Stimulated activated CD4-positive, alpha-beta T cell treated with anti-CD3 and anti-CD28 coated beads, Interleukin-1b, Interleukin-23, amount 100 ng/mL, for 24 hours (primary cell): ENCODE results near the gene XPO6.
A peak's percentile ranks its signal among the peaks of the same experiment; 100 is the strongest.

Experiments
- DNase-seq, 4 experiments: peaks; one replicate each; pipeline ENCODE4 v3.0.0-alpha.2; 2020; ENCODE audit warnings: low read depth in 4 of 4, low spot score in 1 of 4

Gene XPO6

DNA sequence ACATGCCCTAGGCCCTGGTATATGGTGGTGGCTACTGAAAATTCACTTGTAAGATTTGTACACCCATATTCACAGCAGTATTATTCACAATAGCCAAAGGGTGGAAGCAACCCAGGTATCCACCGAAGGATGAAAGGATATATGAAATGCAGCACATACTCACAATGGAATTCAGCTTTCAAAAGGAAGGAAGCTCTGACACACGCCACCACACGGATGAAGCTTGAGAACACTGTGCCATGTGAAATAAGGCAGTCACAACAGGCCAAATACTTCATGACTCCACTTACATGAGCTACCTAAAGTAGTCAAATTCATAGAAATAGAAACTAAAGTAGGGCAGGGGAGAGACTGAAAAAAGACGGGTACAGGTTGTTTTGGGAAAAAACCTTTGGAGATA is 2.9 kb downstream of the XPO6 start:
- DNase-seq = no peak

DNA sequence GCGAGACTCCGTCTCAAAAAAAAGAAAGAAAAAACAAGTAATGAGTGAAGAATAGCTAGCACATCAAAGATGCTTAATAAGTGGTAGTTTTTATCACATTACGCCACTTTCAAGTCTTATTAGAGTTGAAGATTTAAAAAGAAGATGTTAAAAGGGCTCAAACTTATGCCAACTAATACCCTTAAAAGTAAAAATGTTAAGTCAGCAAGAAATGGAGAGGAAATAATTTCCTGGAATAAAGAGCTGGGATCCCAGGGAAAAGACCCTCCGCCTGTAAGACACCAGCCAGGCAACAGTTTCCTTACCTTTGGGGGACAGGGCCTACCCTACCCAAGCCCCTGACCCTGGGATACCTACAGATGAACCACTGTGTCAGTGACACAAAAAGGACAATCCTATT is 3.6 kb downstream of the XPO6 start:
- no peak for DNase-seq

GRCh38 chr16:28207399-28207798 is 4.4 kb downstream of the XPO6 start:
- no peak for DNase-seq

DNA sequence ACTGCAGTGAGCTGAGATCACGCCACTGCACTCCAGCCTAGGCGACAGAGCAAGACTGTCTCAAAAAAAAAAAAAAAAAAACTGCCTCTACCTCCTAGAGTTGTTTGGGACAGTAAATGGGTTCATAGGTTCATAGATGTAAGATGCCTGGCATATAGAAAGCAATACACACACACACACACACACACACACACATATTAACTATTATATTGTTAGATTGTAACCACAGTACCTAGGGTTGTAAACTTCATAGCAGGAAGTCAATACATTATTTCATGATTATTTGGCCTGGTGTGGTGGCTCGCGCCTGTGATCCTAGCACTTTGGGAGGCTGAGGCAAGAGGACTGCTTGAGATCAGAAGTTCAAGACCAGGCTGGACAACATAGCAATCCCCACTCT is 5.8 kb downstream of the XPO6 start:
- DNase-seq = no peak

- DNase-seq = no peak
Measured at GRCh38 chr16:28205117-28205899, 6.5 kb downstream of the XPO6 start.

DNA sequence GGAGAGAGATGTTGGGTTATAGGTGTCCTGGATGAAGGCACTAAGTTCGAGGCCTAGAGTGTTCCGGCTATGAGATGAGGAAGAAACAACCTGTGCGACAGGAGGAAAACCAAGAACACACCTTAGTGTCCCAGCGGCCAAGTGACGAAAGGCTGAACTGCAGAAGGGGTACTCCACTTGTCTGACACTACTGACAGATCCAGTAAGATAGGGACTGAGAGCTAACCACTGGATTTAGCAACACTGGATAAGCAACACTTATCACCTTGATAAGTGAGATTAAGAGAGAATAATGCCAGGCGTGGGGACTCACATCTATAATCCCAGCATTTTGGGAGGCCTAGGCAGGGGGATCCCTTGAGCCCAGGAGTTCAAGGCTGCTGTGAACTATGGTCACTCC is 7.1 kb downstream of the XPO6 start:
- no peak for DNase-seq

DNA sequence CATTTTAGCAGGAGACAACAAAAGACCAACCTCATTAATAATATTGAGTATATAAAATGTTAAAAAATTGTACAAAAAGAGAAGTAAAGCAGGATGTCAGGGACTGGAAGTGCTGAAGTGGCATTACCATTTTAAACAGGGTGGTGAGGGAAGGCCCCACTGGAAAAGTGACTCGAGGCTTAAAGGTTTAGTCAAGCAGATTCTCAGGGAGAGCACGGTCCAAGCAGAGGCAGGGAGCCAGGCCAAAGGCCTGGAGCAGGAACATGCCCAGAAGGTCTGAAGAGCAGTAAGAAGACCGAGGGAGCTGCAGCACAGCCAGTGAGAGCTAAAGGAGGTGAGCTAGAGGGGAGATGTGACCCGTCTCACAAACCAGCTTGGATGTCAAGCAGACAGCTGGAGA is 7.6 kb downstream of the XPO6 start:
- no peak for DNase-seq

DNA sequence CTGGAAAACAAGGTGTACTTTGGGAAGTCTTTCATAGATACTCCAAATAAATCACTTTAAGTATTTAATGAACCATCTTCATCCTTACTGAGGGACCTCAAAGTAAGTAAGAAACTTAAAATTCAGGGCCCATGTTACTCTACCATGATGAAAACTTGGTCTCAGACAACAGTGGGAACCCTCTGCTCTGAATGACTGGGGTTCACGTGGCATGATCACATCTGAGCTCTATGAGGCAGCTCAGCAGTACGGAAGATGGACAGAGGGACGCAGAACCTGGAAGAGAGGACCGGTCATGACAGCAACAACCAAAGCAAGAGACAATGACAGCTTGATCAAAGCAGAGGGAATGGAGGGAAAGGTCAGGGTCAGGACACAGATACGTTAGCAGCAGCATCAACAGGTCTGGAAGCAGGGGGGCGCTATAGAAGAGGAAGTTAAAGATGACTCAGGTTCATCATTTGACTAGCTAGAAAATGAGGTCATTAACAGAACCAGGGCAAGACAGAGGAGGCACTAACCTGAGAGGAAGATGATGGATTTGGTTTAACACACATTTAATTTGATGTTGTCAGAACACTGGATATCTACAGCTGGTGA is 9.5 kb downstream of the XPO6 start:
- DNase-seq = peak in 1 of 4 experiments; percentile 21

GRCh38 chr16:28200661-28201060 is 11.1 kb downstream of the XPO6 start:
- DNase-seq = no peak

- no peak for DNase-seq
Measured at GRCh38 chr16:28196387-28196987, 15.3 kb downstream of the XPO6 start.

GRCh38 chr16:28195859-28196258 is 15.9 kb downstream of the XPO6 start:
- no peak for DNase-seq

GRCh38 chr16:28193530-28194423 is 18.0 kb downstream of the XPO6 start:
- DNase-seq = no peak

GRCh38 chr16:28192806-28193529 is 18.8 kb downstream of the XPO6 start:
- peak in 2 of 4 experiments; percentile 54 to 57 for DNase-seq

GRCh38 chr16:28191364-28191960 is 20.3 kb downstream of the XPO6 start:
- no peak for DNase-seq

DNA sequence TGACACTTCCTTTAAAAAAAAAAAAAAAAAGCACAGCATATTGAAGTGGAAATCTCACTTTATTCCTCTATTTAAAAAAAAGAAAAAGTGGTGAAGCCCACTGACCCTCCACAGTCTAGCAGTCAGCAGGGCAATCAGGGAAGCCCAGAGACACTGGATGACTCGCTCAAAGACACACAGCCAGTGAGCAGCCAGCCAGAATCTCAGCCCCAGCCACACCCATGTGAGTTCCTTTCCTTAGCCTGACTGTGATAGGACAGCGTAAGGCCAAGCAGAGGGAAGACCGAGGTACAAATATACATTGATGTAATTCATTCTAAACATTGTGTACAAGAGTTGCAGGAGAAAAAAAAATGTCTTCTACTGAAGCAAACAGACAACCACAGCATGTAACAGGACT is 22.5 kb downstream of the XPO6 start:
- DNase-seq = no peak

- DNase-seq = no peak
Measured at GRCh38 chr16:28188085-28188916, 23.5 kb downstream of the XPO6 start.

DNA sequence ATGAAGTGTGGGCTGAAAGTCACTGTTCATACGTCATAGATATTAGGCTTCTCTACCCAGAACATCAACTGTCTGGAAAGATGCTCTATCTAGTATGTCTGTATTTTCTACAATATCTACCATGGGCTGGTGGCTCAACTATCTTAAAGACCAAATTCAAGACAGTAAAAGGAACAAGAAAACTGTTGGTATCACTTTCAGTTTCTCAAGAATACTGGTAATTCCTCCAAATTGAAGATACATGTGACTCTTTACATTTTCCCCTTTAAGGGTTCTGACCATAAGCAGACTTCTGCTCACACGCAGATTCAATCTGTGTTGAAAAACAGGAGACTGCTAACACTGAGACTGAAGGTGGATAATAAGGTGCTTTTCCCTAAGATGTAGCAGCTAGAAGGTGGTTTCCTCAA is 24.2 kb downstream of the XPO6 start:
- DNase-seq = no peak

DNA sequence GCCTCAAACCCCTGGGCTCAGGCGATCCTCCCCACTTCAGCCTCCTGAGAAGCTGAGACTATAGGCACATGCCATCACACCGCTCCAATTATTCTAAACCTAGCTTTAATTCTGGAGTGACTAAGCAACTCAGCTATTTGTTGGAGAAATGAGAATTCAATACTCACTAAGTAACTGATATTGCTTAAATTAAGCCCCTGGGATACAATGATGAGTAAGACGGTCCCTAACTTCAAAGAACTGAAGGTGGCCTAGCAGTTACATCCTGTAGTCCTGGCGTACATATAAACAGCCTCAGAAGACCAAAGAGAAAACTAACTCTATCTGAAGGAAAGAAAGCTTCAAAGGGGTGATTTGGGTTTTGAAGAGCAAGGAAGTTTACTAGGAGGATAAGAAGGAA is 25.0 kb downstream of the XPO6 start:
- DNase-seq = no peak

DNA sequence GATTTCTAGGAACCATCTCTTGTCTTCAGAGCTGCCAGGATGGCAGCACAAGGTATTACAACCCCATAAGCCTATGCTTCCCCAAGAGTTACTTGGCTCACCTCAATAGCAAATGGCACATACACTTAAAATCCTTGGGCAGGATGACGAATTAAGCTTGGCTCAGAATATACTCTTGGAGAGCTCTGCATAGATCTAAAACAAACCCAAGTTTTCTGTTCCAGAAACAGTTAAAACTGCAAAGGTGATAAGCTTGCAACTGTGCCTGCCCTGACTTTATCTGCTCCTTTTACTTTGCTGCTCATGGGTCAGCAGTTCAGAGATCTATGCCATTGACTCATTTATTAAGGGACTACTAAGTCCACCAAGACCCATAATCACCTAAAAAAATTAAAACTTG is 26.1 kb downstream of the XPO6 start:
- no peak for DNase-seq

DNA sequence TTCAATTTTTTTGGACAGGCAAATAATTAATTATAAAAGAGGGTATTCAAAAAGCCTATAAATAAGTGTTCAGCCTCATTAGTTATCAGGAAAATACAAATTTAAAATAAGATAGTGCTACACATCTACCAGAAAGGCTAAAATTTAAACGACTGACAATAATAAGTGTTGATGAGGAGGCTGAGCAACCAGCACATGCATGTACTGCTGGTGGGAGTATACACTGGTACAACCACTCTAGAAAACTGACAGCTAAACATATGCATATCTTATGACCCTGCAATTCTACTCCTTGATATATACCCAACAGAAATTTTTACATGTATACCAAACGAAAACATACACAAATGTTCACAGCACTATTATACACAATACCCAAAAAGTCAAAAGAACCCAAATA is 27.1 kb downstream of the XPO6 start:
- no peak for DNase-seq
